ENCODE data around the gene NR5A2.

NR5A2 gene

GRCh38 chr1:200027264-200027823 lies at the start of gene NR5A2:
TSS of gene NR5A2 (plus strand) at chr1:200027710. CDS start at chr1:200027848, 138 bp downstream.
- no peak for DNase-seq (ENCODE audit: low read depth)

- DNase-seq (ENCODE audit: low read depth), result no peak
Observed at GRCh38 chr1:199978408-199978940, 49.0 kb upstream of the NR5A2 start.

- DNase-seq (ENCODE audit: low read depth), result no peak
Observed at GRCh38 chr1:199979071-199979470, 48.4 kb upstream of the NR5A2 start.

- no peak for DNase-seq (ENCODE audit: low read depth)
Observed at GRCh38 chr1:199981584-199981983, 45.9 kb upstream of the NR5A2 start.

- DNase-seq (ENCODE audit: low read depth), result no peak
Observed at GRCh38 chr1:199982606-199983005, 44.9 kb upstream of the NR5A2 start.

- no peak for DNase-seq (ENCODE audit: low read depth)
Observed at GRCh38 chr1:199983531-199983930, 44.0 kb upstream of the NR5A2 start.

GRCh38 chr1:199995096-199995685 lies 32.3 kb upstream of the NR5A2 start:
- DNase-seq (ENCODE audit: low read depth), result no peak

GRCh38 chr1:200005165-200005564 lies 22.3 kb upstream of the NR5A2 start:
- DNase-seq (ENCODE audit: low read depth), result no peak

- no peak for DNase-seq (ENCODE audit: low read depth)
Observed at GRCh38 chr1:200006711-200007110, 20.8 kb upstream of the NR5A2 start.

- no peak for DNase-seq (ENCODE audit: low read depth)
Observed at GRCh38 chr1:200015811-200016210, 11.7 kb upstream of the NR5A2 start.

GRCh38 chr1:200021577-200022238 lies 5.8 kb upstream of the NR5A2 start:
- DNase-seq (ENCODE audit: low read depth), result no peak

GRCh38 chr1:200022239-200022804 lies 5.2 kb upstream of the NR5A2 start:
- DNase-seq (ENCODE audit: low read depth), result no peak

GRCh38 chr1:200028586-200029034 lies 1.1 kb downstream of the NR5A2 start:
- DNase-seq (ENCODE audit: low read depth), result no peak

- DNase-seq (ENCODE audit: low read depth), result no peak
Observed at GRCh38 chr1:200029035-200029821, 1.7 kb downstream of the NR5A2 start.

GRCh38 chr1:200029822-200030152 lies 2.3 kb downstream of the NR5A2 start:
- no peak for DNase-seq (ENCODE audit: low read depth)

- no peak for DNase-seq (ENCODE audit: low read depth)
Observed at GRCh38 chr1:200030791-200031190, 3.3 kb downstream of the NR5A2 start.

GRCh38 chr1:200033511-200034261 lies 6.2 kb downstream of the NR5A2 start:
- DNase-seq (ENCODE audit: low read depth), result no peak

GRCh38 chr1:200034262-200034557 lies 6.7 kb downstream of the NR5A2 start:
- no peak for DNase-seq (ENCODE audit: low read depth)

- no peak for DNase-seq (ENCODE audit: low read depth)
Observed at GRCh38 chr1:200034761-200035396, 7.4 kb downstream of the NR5A2 start.

- DNase-seq (ENCODE audit: low read depth), result no peak
Observed at GRCh38 chr1:200035397-200035955, 8.0 kb downstream of the NR5A2 start.
